ENCODE measurements around the gene ARHGEF28. TPM values are rescaled to one million over a fixed set of nuclear protein-coding genes. Genes with fewer than 3 reads are reported as not detected.

The ARHGEF28 gene
- polyA plus RNA-seq, 3 donors = not detected

DNA sequence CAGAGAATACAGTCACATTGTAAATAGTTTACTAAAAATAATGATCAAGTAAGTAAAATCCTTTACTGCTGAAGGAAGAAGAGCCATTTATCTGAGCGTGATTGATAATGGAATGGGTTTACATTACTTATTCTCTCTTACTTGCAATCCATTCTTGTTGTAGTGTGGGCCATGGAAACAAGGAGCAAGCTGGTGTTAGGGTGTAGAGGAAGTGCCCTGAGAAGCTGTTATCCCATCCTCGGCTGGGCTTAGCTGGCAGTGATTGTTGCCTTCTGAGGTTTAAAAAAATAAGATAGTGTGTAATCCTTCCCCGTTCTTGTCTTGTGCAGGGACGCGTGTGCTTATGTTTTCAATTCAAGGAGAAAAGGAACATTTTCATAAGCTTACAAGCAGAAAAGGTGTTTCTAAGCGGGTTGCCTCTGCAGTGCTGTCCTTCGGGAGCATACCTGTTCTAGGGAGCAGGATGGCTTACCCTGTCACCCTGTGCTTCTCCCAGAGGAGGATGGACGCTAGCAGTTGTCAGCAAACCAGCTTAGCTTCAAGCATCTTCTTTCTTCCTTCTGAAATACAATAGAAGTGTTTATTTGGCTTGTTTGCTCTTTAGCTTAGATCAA lies 188.3 kb downstream of the ARHGEF28 start:
- Histone ChIP-seq H3K9ac (ENCODE audit: insufficient read depth, low read length, poor library complexity, severe bottlenecking) (no peak overlapping the region), H3K9me3 (replicated peaks in 1 of 2; ENCODE audit: control insufficient read depth in 1 of 2, insufficient read depth in 1 of 2, low read length in 2 of 2) (no peaks in the 10 kb centered on the region), H2AFZ (ENCODE audit: insufficient read depth, low read depth, low read length, poor library complexity, severe bottlenecking) (no peak overlapping the region), H3K27me3 (ENCODE audit: control insufficient read depth in 2 of 2, insufficient read depth in 2 of 2, low read length in 2 of 2) (no peaks in the 10 kb centered on the region), H3K79me2 (ENCODE audit: insufficient read depth, low read length) (no peaks in the 10 kb centered on the region), H3K4me2 (replicated peaks; ENCODE audit: extremely low read depth, low read length, poor library complexity, severe bottlenecking) (no peak overlapping the region), H3K36me3 (replicated peaks in 1 of 2; ENCODE audit: control insufficient read depth in 1 of 2, insufficient read depth in 2 of 2, low read length in 2 of 2) (no peaks in the 10 kb centered on the region), H4K20me1 (ENCODE audit: insufficient read depth, low read length) (no peaks in the 10 kb centered on the region), H3K4me3 (replicated peaks in 1 of 3; ENCODE audit: low read depth in 2 of 3, low read length in 3 of 3) (no peak overlapping the region), H3K27ac (ENCODE audit: low read depth in 1 of 2, low read length in 2 of 2) (no peak overlapping the region), H3K4me1 (ENCODE audit: control insufficient read depth in 1 of 2, insufficient read depth in 2 of 2, low read length in 2 of 2) (peaks cover 0 to 6% of the 10 kb centered on the region in 2 donors)
- no peak for DNase-seq
- intact Hi-C loops (cut with micrococcal nuclease) = no loop called here
- peaks cover 0 to 2% (median 0%) of the 10 kb centered on the region in 7 donors for H3K9me3 Mint-ChIP-seq
- no peak overlapping the region for H3K4me3 Mint-ChIP-seq
- 93% methylated on average over 5 of the region's 8 CpGs for WGBS (ENCODE audit: insufficient coverage)
- H3K36me3 Mint-ChIP-seq = no peaks in the 10 kb centered on the region
- H3K27me3 Mint-ChIP-seq (ENCODE audit: low read depth in 3 of 3) = peaks cover 0 to 3% (median 3%) of the 10 kb centered on the region in 3 donors
- H3K27ac Mint-ChIP-seq = no peak overlapping the region
- no peak for TF ChIP-seq CTCF (IDR thresholded peaks at IDR 0.05)
- H3K4me1 Mint-ChIP-seq = peaks cover 11% of the 10 kb centered on the region

DNA sequence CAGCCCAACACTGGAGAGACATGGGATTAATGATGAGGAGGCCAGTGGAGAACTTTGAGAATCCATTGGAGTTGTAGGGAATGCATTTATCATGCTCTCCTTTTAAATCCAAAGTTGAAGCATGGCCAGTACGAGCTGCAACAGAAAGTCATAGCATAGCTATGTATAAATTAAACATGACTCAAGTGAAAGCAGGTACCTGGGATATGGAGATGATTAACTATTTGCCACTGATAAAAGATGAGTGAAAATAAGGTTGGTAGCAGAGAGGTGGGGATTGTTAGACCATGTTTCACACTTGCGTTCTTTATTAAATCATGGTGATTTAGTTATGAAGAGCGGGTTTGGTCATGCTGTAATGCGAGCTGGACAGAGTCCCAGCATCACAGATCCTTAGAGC lies 189.6 kb downstream of the ARHGEF28 start:
- Histone ChIP-seq H3K27me3 (ENCODE audit: control insufficient read depth in 2 of 2, insufficient read depth in 2 of 2, low read length in 2 of 2) (no peaks in the 10 kb centered on the region), H3K27ac (ENCODE audit: low read depth in 1 of 2, low read length in 2 of 2) (no peak overlapping the region), H3K4me3 (replicated peaks in 1 of 3; ENCODE audit: low read depth in 2 of 3, low read length in 3 of 3) (no peak overlapping the region), H4K20me1 (ENCODE audit: insufficient read depth, low read length) (no peaks in the 10 kb centered on the region), H2AFZ (ENCODE audit: insufficient read depth, low read depth, low read length, poor library complexity, severe bottlenecking) (no peak overlapping the region), H3K36me3 (replicated peaks in 1 of 2; ENCODE audit: control insufficient read depth in 1 of 2, insufficient read depth in 2 of 2, low read length in 2 of 2) (no peaks in the 10 kb centered on the region), H3K4me2 (replicated peaks; ENCODE audit: extremely low read depth, low read length, poor library complexity, severe bottlenecking) (no peak overlapping the region), H3K9me3 (replicated peaks in 1 of 2; ENCODE audit: control insufficient read depth in 1 of 2, insufficient read depth in 1 of 2, low read length in 2 of 2) (no peaks in the 10 kb centered on the region), H3K9ac (ENCODE audit: insufficient read depth, low read length, poor library complexity, severe bottlenecking) (no peak overlapping the region), H3K4me1 (ENCODE audit: control insufficient read depth in 1 of 2, insufficient read depth in 2 of 2, low read length in 2 of 2) (peaks cover 0 to 6% of the 10 kb centered on the region in 2 donors), H3K79me2 (ENCODE audit: insufficient read depth, low read length) (no peaks in the 10 kb centered on the region)
- Mint-ChIP-seq H3K27ac (no peak overlapping the region), H3K27me3 (ENCODE audit: low read depth in 3 of 3) (peaks cover 0 to 5% (median 3%) of the 10 kb centered on the region in 3 donors), H3K4me3 (no peak overlapping the region), H3K36me3 (no peaks in the 10 kb centered on the region), H3K9me3 (peaks cover 0 to 2% (median 0%) of the 10 kb centered on the region in 7 donors), H3K4me1 (peaks cover 11% of the 10 kb centered on the region)
- TF ChIP-seq CTCF (IDR thresholded peaks at IDR 0.05) = no peak
- no peak for DNase-seq
- intact Hi-C loops (cut with micrococcal nuclease) = no loop called here
- 100% methylated on average over 2 of the region's 4 CpGs for WGBS (ENCODE audit: insufficient coverage)

Data from CD14-positive monocyte (primary cell).